Measurements from ENCODE around the gene OVAAL.

- TF ChIP-seq CTCF (IDR thresholded peaks at IDR 0.05) (no peak), POLR2A (IDR thresholded peaks at IDR 0.05) (no peak), POLR2AphosphoS5 (IDR thresholded peaks at IDR 0.05) (no peak)
Observed at GRCh38 chr1:180535418-180535999, 23.3 kb upstream of the OVAAL start.
